KBM-7 (cell line): Measurements from ENCODE around the gene NPAS3.
"Not testable (repeated sequence)": the region's sequence is repeated elsewhere in the genome, so short reads cannot be mapped to it uniquely, and the experiment has no call there.

Experiments used
- DNase-seq: peaks from one replicate; pipeline ENCODE4 v3.0.0-alpha.2; 2015
- in situ Hi-C: fragments of 300-500 bp; cut with MboI; formaldehyde crosslinking; loops from 2 replicates; pipeline ENCODE4 v1.14.3; 2020; ENCODE audit warnings: low sequenced_read_pairs, low pct_unique_long_range_greater_than_20kb, mixed read lengths

NPAS3 gene

DNA sequence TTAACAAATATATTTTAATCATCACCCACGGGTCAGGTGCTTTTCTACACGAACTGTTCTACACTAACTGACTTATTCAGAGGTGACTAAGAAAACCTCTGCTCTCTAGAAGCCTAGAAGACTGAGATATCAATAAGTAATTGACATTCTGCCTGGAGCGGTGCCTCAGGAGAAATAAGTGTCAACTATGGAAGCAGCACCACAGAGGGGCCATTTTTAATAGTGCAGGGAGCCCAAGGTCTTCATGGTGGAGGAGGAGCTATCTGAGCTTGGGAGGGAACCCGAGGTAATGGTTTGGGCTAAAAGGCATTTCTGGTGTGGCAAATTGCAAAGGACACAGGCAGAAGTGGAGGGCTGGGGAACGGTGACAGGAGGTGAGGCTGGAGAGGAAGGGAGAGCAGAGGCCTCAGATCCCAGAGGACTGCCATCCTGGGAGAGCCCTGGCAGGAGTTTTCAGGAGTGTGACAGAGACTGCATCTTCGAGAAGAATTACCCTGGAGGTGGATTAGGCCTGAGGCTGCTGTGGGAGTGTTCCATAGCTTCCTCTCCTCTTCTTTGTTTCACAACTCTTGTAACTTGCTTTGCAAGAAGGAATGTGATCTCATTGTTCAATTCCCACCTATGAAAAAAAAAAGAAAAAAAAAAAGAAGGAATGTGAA is 123.1 kb downstream of the NPAS3 start:
- no peak for DNase-seq
- in situ Hi-C loops = no loop called here

DNA sequence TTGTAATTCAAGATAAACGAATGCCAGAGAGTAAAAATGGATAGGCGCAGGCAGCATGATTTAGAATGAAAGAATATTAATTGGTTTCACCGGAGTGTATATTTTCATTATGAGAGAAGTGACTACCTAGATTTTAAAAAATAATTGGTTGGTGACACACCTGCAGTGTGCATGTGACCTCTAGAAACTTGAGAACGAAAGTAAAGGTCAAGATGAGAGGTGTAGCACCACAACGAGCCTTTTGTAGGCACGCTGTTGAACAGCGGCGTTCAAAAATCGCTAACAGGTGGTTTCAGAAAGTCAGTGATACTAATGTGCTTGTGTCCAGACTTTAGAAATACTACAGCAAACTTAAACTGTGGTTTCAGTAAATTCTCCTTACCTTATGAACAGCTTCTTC is 123.8 kb downstream of the NPAS3 start:
- in situ Hi-C loops = no loop called here
- DNase-seq = no peak

GRCh38 chr14:33062881-33063280 is 124.2 kb downstream of the NPAS3 start:
- DNase-seq = no peak
- in situ Hi-C loops = no loop called here

- in situ Hi-C loops = no loop called here
- no peak for DNase-seq
Observed at GRCh38 chr14:33063521-33063920, 124.8 kb downstream of the NPAS3 start.

DNA sequence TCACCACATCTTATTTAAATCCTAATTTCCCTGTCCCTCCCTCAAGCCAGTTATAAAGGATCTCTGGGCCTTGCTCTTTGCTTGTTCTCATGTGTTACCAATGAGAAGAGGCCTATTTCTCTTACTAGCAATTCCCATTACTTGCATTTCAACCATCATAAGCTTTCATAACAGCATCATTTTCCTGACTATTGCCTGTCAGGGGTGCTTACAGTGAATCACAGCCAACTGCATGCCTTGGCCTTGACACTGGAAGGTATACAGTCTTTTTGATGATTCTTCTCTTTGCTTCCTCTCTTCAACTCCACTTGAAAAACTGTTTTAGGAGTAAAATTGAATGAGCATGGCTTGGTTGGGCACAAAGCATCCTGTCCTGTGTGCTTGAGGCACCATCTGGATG is 127.0 kb downstream of the NPAS3 start:
- in situ Hi-C loops = no loop called here

DNA sequence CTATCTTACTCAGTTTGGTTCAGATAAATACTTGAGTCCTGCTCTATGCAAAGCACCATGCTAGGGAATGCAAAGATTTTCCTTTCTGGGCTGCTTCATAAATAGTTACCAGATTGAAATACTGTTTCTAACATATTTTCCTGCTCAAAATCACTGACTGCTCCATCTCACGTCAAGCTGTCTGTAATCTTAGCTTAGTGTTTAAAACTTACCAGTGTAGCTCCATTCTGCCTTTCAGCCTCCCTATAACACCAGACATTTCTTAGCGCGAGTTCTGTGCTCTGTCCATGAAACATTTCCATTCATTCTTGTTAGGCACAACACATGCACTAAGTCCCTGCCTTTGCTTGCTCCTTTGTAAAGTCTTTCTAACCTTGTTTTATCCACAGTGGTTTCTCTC is 129.4 kb downstream of the NPAS3 start:
- DNase-seq = no peak
- in situ Hi-C loops = no loop called here

More for the DNA sequence above, 127.0 kb downstream of the NPAS3 start:
- DNase-seq = no peak

DNA sequence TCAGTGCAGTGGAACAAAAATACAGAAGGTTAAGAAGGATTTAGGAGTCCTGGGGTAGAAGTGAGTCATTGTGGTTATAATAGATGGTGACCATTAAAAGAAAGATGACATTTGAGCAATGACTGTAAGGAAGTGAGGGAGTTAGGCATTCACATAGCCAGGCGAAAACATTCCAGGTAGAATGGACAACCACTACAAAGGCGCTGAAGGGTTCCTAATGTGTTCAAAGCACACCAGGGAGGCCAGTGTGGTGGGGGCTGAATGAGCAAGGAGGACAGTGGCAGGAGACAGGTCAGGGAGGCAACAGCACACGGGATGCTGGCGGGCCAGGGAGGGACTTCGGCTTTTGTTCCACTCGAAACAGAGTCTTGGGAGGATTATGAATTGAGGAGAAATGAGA is 129.9 kb downstream of the NPAS3 start:
- DNase-seq = no peak
- in situ Hi-C loops = no loop called here

GRCh38 chr14:33070475-33070874 is 131.8 kb downstream of the NPAS3 start:
- in situ Hi-C loops = no loop called here

GRCh38 chr14:33073023-33073422 is 134.3 kb downstream of the NPAS3 start:
- in situ Hi-C loops = no loop called here
- no peak for DNase-seq

More at GRCh38 chr14:33070475-33070874, 131.8 kb downstream of the NPAS3 start:
- DNase-seq = no peak

- in situ Hi-C loops = no loop called here
- DNase-seq = no peak
Observed at GRCh38 chr14:33081259-33081658, 142.6 kb downstream of the NPAS3 start.

GRCh38 chr14:33085799-33086198 is 147.1 kb downstream of the NPAS3 start:
- no peak for DNase-seq
- in situ Hi-C loops = no loop called here

DNA sequence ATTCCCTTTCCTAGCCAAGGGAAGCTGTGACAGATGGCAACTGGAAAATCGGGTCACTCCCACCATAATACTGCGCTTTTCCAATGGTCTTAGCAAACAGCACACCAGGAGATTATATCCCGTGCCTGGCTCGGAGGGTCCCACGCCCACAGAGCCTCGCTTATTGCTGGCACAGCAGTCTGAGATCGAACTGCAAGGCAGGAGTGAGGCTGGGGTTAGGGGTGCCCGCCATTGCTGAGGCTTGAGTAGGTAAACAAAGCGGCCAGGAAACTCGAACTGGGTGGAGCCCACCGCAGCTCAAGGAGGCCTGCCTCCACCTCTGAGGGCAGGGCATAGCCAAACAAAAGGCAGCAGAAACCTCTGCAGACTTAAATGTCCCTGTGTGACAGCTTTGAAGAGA is 149.6 kb downstream of the NPAS3 start:
- in situ Hi-C loops, DNase-seq: not testable (repeated sequence)

DNA sequence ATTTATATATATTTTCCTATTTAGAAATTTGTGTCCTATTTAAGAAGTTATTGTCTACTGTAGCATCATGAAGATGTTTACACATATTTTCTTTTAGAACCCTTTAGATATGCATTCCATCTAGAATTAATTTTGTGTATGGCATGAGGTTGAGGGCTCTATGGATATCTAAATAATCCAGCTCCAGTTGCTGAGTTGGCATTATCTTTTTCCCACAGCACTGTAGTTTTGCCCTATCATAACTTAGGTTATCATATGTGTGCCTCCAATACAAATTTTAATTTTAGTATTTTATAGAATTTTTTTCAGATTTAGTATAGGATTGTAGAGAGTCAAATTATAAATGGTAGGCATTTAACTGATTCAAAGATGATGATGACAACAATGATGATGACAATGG is 159.3 kb downstream of the NPAS3 start:
- in situ Hi-C loops = no loop called here

GRCh38 chr14:33103489-33103888 is 164.8 kb downstream of the NPAS3 start:
- DNase-seq = no peak

More for the DNA sequence above, 159.3 kb downstream of the NPAS3 start:
- DNase-seq = no peak

DNA sequence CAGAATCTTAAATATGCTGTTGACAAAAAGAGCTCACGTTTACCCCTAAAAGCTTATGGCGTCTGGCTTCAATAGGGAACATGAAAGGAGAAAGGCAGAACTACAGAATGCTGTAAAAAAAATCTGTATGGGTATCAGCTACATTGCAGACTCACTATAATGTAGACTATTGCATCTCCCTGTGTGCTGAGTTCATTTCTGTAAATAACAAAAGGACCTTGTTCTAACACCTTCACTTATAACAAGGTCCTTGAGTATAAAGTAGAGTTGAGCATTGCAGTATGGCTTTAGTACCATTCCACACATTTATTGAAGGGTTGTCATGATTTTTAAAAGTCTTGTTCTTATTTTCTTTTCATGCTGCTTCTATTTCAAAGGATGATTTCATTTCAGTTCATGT is 165.3 kb downstream of the NPAS3 start:
- in situ Hi-C loops = no loop called here
- no peak for DNase-seq

More at GRCh38 chr14:33103489-33103888, 164.8 kb downstream of the NPAS3 start:
- in situ Hi-C loops = no loop called here

- in situ Hi-C loops = no loop called here
- no peak for DNase-seq
Observed at GRCh38 chr14:33110737-33111443, 172.2 kb downstream of the NPAS3 start.

GRCh38 chr14:33114331-33114730 is 175.7 kb downstream of the NPAS3 start:
- in situ Hi-C loops = no loop called here

DNA sequence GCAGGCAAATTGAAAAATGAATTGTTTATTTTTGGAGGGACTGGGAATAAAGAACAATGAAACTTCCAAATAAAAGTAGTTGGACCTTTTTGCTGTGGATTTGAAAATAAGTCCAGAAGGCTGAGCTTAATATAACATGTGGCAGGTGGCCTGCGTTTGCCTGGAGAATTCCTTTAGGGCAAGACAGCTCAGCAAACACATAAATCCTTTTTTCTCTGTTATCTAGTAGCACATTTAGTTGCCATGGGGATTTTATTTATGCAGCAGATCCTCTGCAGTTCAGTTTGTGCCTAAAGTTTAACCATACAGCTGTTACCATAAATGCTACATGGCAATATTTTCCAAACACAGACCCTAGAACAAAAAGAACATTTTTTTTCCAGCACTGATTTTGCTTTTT is 180.0 kb downstream of the NPAS3 start:
- in situ Hi-C loops = no loop called here
- no peak for DNase-seq

More at GRCh38 chr14:33114331-33114730, 175.7 kb downstream of the NPAS3 start:
- no peak for DNase-seq

DNA sequence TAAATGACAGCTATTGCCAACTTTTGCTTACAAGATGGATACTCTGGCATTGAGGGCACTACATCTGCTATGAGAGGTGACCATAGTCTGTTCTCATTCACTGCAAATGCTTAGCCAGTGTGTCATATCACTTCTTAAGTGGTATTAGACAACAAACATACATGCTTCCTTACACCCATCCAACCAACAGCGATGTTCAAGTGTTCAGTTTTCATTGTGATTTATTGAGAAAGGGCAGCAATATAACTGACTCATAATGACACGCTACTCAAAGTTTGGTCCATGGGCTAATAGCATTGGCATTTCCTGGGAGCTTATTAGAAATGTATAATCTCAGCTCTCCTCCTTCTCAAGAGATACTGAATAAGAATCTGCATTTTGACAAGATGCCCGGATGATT is 181.7 kb downstream of the NPAS3 start:
- in situ Hi-C loops = no loop called here
- no peak for DNase-seq

GRCh38 chr14:33120966-33121365 is 182.3 kb downstream of the NPAS3 start:
- DNase-seq = no peak
- in situ Hi-C loops = no loop called here

DNA sequence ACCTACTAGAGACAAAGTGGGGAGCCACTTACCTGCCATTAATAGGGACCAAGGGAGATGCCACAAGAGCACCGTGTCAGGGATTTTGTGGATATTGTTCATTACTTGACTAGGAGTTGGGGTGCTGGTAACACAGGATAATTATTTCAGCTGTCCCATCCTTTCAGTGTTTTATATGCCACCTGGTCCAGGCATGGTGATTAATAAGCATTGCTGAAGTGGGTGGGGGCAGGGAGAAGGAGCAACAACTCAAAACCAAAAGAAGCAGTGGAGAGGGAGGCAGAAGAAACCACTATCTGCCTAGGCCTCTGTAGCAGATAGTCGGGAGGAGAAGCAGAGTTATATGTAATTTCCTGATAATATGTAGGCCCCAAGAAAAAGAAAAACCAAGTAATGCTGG is 184.6 kb downstream of the NPAS3 start:
- in situ Hi-C loops = no loop called here
- no peak for DNase-seq
